HG03342 (cell line): ENCODE data around the gene ARHGAP6.

Experiments
- ATAC-seq: cut with Tn5 transposase; IDR thresholded peaks from one replicate; pipeline ENCODE4 v1.9.1; 2021; ENCODE audit warnings: mild to moderate bottlenecking, moderate library complexity; ENCODE audit not compliant: unreplicated experiment

Gene ARHGAP6

GRCh38 chrX:11465648-11466411 lies 199.9 kb downstream of the ARHGAP6 start:
- no peak for ATAC-seq

- no peak for ATAC-seq
Observed at GRCh38 chrX:11464836-11465463, 200.8 kb downstream of the ARHGAP6 start.

- ATAC-seq: no peak
Observed at GRCh38 chrX:11464380-11464779, 201.3 kb downstream of the ARHGAP6 start.

GRCh38 chrX:11462648-11463047 lies 203.1 kb downstream of the ARHGAP6 start:
- no peak for ATAC-seq

- no peak for ATAC-seq
Observed at GRCh38 chrX:11462136-11462535, 203.6 kb downstream of the ARHGAP6 start.

- no peak for ATAC-seq
Observed at GRCh38 chrX:11461201-11462001, 204.3 kb downstream of the ARHGAP6 start.

- no peak for ATAC-seq
Observed at GRCh38 chrX:11460347-11460746, 205.4 kb downstream of the ARHGAP6 start.

GRCh38 chrX:11458170-11458569 lies 207.6 kb downstream of the ARHGAP6 start:
- no peak for ATAC-seq

- ATAC-seq: no peak
Observed at GRCh38 chrX:11451151-11451550, 214.6 kb downstream of the ARHGAP6 start.

GRCh38 chrX:11450354-11450753 lies 215.4 kb downstream of the ARHGAP6 start:
- ATAC-seq: no peak

GRCh38 chrX:11449613-11450012 lies 216.1 kb downstream of the ARHGAP6 start:
- no peak for ATAC-seq

GRCh38 chrX:11447418-11447817 lies 218.3 kb downstream of the ARHGAP6 start:
- ATAC-seq: no peak

GRCh38 chrX:11446949-11447348 lies 218.8 kb downstream of the ARHGAP6 start:
- no peak for ATAC-seq

- no peak for ATAC-seq
Observed at GRCh38 chrX:11446336-11446735, 219.4 kb downstream of the ARHGAP6 start.

- no peak for ATAC-seq
Observed at GRCh38 chrX:11445540-11445939, 220.2 kb downstream of the ARHGAP6 start.

GRCh38 chrX:11444052-11444451 lies 221.7 kb downstream of the ARHGAP6 start:
- ATAC-seq: no peak

GRCh38 chrX:11439846-11440245 lies 225.9 kb downstream of the ARHGAP6 start:
- ATAC-seq: no peak

- ATAC-seq: no peak
Observed at GRCh38 chrX:11438767-11439166, 227.0 kb downstream of the ARHGAP6 start.

GRCh38 chrX:11438380-11438723 lies 227.4 kb downstream of the ARHGAP6 start:
- ATAC-seq: no peak

GRCh38 chrX:11437642-11438379 lies 227.9 kb downstream of the ARHGAP6 start:
- no peak for ATAC-seq

GRCh38 chrX:11435568-11435967 lies 230.2 kb downstream of the ARHGAP6 start:
- ATAC-seq: no peak
